HG03571 (cell line): ENCODE data around the gene CCDC148.

Experiments
- ATAC-seq: cut with Tn5 transposase; IDR thresholded peaks from one replicate; pipeline ENCODE4 v1.9.1; 2021; ENCODE audit not compliant: unreplicated experiment

The CCDC148 gene

DNA sequence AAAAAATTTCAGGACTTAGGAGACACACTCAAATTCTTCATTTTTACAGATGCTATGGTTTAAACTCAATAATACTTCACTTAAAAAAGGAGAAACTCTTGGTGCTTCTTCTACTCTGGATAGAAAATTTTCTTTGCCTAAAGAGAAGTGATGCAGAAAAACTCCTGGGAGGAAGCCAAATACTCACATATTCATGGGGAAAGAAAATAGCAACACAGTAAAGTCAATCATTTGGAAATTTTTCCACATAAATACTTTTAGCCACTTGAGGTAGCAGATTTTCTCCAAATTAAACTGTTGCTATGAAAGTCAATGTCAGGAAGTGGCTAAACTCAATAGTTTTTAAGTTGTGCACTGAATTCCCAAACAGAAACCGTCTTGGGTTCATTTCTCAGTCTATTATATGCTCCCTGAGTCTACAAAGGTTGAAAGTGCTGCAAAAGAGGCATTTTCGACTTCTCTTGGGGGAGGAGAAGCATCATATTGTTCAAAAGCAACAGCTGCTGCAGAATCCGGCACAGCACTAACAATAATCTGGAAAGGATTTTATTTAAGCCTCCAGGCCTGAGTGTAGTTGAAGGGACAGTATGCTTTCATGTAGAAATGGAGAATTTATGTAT is 273.8 kb downstream of the CCDC148 start:
- no peak for ATAC-seq

DNA sequence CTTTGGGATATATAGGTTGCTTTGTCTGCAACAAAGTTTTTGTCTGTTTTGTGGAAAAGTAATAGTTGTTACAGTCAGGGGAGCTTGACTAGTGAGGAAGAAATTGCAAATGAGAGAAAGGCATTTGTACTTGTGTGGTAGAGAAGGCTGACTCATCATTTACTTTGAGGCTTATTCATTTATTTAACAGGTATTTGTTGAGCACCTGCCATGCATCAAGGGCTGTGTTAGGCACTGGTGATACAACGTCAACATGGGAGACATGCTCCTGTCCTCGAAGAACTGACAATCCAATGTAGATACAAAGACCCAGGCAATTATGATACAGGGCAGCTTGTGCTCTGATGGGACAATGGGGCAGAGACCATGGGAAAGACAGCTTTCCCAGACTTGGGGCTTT is 275.4 kb downstream of the CCDC148 start:
- no peak for ATAC-seq

DNA sequence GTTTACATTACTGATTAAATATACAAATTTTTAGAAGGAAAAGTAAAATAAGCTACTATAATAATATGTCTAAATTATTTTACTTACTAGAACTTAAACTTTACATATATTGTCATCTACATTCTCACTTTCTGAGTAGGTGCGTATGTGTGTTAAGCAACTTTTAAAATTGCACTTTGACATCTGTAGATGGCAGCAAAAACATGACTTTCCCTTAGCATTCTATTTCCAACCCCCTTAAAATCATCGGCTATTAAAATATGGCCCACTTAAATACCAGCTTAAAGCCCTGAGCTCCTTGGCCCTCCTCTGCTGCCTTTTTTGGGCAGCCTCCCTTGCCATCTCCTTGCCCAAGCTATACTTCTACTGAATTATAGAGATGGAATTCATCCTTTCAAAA is 276.9 kb downstream of the CCDC148 start:
- ATAC-seq: no peak

DNA sequence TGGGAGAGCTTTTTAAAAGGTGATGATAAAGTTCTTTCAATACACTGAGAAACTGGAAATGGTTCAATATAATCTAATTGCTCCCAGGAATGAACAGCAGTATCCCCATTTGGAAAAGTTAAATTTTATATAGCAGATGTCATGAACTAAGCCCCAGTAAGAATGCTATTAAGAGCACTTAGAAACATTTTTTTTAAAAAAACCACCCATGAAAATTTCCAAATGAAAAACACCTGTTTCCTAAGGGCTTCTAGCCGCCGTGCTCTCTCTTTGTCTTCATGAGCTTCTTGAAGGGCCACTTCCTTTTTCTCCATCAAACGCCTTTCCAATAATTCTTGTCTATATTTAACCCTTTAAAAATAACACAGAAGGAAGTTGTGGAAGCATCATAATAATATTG is 277.9 kb downstream of the CCDC148 start:
- ATAC-seq: no peak

DNA sequence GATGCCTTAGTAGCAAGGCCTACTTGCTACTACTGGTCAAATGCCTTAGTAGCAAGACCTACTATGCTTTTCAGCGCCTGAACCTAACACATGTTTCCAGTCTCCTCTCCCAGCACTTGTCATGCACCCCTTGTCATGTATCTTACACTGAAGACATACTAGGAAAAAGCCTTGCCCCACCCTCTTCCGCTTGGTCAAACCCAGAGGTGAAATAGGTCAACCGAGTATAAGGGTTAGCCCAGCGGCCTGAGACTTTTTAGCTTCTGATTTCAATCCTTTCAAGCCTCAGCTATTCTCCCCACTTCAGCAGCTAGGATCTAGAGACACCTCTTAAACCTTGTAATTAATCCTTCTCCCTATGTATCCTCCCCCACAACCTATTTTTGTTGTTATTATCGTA is 281.6 kb downstream of the CCDC148 start:
- ATAC-seq: no peak

DNA sequence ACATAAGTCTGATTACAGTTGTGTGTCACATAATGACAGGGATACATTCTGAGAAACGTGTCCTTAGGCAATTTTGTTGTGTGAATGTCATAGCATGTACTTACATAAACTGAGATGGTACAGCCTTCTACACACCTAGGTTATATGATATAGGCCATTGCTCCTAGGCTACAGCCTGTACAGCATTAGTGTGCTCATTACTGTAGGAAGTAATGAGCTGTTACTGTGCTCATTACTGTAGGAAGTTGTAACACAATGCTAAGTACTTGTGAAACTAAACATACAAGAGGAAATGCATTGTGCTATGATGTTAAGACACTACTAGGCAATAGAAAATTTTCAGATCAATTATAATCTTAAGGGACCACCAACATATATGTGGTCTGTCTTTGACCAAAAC is 282.1 kb downstream of the CCDC148 start:
- ATAC-seq: no peak

DNA sequence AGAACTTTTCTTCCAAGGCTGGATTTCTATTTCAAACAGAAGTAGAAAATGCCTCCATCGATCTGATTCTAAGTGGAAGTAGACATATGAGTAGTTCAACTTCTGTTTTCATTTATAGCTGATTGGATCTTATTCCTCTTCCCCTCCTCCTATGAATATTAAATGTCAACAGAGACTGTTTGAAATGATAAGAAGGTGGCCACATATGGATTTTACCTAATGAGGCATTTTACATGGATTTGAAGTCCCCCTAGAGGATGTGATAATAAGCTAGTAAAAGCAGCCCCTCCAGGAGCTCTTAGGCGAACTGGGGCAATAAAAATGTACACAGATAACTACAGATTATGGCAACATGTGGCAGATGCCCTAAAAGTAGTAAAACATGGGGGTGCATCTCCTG is 283.8 kb downstream of the CCDC148 start:
- no peak for ATAC-seq

DNA sequence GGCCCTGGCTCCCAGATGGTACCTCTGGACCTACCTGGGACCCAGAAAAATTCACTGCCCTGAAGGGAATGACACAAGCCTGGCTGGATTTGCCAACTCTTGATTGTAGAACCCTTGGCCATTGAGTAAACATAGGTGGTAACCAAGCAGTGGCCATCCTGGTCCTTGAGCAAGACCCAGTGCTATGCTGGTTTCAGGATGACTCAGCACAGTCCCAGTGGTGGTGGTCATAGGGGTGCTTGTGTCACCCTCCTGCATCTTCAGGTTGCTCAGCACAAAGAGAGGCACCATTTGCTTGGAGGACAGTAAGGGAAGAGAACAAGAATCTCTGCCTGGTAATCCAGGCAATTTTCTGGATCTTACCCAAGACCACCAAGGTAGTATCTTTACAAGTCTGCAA is 302.0 kb downstream of the CCDC148 start:
- ATAC-seq: no peak

DNA sequence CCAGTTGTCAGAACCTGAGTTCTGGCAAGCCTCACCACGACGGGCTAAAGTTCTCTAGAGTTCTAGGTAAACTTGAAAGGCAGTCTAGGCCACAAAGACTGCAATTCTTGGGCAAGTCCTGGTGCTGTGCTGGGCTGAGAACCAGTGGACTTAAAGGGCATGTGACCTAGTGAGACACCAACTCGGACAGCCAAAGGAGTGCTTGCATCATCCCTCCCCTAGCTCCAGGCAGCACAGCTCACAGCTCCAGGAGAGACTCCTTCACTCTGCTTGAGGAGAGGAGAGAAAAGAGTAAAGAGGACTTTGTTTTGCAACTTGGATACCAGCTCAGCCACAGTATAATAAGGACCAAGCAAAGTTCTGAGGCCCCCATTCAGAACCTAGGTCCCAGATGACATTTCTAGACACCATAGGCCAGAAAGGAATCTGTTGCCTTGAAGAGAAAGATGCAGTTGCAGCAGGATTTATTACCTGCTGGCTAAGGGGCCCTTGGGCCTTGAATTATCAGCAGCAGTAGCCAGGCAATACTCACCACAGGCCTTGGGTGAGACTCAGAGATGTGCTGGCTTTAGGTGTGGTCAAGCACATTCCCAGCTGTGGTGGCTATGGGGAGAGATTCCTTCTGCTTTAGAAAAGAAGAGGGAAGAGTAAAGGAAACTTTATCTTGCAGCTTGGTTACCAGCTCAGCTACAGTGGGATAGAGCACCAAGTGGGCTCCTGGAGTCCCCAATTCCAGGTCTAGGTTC is 303.1 kb downstream of the CCDC148 start:
- no peak for ATAC-seq

DNA sequence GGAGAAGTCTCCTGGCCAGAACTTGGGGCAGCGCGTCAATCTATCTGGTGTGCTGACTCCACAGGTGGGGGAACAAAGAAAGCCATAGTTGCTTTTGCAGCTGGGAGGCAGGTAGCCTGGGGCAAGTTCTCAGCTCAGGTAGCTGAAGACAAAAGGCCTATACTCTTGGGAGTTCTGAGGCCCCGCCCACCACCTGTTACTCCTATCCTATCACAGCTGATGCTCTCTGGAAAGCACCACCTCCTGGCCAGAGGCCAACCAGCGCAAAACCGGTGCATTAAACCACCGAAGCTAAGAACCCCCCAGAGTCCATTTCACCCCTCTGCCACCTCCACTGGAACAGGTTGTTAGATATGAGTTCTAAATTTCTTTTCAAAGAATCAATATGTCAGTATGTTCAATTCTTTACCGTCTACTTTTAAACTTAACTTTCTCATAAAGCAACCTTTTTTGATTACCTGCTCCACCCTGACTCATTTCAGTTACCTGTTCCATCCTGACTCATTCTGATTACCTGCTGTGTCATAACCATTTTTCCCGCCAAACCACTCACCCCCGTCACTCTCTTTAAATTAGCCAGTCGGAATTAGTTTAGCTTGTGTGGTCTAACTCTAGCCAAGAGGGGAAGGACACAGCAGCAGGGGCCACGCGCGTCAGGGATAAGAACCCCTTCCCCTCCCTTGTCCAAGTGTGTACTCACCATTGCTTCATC is 311.5 kb downstream of the CCDC148 start:
- ATAC-seq: no peak

DNA sequence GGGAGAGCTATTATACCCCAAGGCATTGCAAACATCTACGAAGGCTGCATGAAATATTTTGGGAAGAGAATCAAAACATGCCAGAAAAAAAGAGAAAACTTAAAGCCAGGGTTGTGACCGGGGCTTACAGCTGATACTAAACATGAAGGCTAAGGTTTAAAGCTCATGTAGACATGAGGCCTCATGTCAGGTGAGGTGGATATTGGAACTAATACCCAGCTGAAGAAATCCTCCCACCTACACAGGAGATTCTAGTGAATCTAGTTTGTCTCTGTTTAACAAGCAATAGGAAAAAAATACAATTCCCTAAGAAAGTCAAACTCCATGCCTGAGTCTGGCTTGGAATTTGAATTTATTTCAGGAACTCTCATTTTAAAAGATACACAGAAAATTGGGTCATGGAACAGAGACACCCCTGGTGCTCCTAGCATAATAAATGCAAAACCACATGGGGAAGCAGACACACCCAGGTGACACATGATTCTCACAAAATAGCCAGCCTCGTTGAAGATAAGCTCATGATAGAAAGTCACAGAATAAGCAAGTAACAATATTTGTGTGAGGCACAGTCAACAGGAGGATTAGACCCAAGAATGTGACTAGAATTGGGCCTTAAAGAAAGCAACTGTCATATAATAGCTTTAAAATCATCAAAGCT is 312.7 kb downstream of the CCDC148 start:
- no peak for ATAC-seq

DNA sequence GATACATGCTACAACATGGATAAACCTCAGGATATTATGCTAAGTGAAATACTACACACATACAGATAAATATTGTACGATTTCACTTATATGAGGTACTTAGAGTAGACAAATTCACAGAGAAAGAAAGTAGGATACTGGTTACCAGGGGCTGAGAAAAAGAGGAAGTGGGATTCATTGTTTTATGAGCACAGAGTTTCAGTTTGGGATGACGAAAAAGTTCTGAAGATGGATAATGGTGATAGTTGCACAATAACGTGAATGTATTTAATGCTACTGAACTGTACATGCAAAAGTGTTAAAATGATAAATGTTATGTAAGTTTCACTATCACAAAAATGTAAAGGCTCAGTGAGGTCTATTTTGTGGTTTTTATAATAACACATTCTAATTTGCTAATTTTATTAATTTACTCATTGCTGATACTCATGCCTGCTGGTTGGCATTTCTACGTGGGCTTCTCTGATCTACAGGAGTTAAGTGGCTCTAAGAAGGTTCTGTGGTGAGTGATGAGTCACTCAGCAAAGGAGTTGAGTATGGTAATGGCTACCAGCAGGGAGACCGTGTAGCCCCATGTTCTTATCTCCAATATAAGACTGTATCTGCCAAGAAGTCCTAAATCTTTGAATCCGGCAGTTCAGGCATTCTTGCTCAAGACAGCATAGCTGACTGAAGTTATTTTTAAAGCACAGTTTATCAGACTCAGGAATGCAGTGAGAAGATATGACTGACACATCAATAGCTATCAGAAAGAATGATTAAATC is 313.8 kb downstream of the CCDC148 start:
- ATAC-seq: no peak

DNA sequence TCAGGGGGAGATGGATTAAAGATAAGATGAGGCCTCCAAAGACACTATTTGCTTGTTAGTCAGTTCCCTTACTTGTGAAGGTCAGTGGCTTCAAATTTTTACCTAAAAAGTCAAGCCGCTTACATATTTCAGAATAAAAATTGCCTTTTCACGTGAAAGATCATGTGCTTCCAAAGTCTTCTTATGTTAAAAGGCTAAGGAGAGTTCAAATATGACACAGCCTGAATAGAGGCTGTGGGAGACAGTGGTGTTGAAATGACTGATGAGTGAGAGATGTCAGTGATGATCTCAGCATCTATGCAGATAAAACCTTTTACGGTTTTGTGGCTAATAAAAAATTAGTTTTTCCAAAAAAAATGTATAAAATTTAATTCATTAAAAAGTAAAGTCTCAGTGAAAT is 314.4 kb downstream of the CCDC148 start:
- ATAC-seq: no peak

DNA sequence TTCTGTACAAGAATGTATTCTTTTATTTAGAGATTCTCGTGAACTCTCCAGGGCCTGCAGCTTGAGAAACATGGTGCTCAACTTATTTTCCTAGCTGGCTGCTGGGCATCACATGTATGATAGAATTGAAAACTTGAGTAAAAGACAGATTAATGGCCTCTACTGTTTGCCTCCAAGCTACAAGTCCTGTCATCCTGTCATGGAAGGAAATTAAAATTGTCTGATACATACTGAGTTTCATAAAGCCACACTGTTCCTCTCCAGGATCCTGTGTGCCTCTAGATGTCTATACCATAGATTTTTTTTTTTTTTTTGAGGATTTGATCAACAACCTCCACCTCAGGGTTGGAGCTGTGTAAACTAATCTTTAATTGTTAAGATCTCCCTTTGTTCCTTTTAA is 316.4 kb downstream of the CCDC148 start:
- ATAC-seq: no peak

DNA sequence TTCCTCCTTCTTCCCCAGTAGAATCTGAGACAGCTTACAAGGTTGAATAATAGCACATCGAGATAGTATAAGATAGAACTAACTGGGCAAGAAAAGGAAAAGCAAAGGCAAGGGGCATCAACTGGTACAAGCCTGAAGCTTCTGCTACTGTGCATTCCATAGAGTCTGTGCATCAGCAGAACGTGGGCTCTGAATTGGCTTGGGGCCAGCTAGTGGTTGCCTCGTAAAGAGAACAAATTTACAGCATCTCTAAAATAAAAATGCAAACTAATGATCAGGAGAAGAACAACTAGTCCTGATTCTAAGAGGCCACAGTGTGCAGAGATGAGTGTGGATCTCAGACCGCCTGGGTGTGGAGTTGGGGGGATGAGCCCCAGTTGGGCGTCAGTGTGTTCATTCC is 318.3 kb downstream of the CCDC148 start:
- no peak for ATAC-seq

DNA sequence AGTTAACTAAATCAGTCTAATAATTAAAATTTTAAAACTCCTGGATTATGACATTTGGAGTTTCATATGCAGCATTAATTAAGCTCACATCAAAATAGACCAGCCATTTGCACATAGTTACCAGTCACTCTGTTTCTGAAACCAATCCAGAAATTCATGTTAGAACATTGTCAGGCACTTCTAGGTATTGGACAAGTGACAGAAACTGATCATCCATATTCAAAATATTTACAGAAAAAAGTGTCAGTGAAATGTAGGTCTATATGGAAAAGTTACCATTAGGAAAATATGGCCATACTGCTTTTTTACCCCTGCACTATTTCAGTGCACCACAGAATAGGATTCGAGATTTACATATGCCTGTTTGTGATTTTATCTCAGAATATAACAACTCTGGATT is 321.5 kb downstream of the CCDC148 start:
- no peak for ATAC-seq

DNA sequence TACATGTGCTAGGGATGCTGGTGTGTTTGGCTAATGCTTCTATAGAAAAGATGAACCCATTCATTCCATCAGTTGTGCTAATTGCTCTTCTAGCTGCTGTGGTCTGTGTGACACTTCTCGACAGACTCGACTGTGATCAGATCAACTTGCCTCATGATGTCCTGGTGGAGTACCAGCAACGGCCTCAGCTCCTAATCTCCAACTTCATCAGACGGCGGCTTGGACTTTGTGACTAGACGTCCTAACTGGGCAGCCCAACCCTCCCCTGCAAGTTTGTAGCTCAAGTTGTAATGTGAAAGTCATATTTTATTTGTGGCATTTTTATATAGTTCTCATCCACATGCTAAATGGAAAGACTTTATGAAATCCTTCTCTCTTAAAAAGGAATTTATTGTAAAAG is 321.9 kb downstream of the CCDC148 start:
- ATAC-seq: no peak

DNA sequence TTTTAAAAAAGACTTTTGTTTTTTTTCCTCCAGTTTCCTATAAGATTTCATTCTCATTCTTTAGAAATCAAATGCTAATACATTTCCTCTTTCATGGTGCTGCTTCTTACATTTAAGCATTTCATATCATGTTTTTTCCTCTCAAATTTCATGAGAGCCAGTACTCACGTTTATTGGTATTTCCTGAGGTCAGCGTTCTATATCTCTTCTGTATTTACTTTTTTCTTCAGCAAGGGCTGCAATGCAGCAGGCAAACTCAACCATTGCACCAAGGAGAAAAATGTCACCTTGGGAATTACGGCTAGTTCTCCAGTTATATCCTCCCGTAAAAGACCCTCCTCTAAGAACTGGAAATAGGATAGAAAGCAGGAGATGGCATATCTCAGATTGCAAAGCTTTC is 322.5 kb downstream of the CCDC148 start:
- no peak for ATAC-seq

DNA sequence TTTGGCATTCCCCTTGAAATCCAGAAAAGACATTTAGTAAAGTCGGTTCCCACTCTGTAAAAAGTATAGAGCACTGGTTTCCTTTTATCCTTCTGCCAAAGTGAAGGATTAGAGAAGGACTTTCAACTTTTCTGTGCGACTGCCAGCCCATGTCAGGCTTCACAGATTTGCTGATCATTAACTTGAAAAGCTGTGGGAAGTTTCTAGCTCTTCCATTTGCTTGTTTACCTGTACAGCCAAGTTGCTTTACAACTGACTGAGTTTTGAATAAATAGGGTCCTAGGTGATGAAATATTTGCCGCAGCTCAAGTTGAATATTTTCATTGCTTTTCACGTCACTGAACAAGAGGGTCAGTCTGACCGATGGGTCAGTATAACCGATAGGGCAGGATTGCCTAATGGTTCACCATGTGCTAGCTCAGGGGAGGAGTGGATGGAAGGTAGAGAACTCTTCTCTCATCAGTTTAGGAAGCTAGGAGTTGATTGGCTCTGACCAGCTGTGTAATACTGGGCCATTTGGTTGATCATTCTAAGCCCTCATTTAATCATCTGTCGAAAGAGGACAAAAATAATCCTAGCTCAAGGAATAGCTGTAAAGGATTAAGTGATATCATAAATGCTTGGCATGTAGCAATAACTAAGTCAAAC is 324.5 kb downstream of the CCDC148 start:
- ATAC-seq: no peak

DNA sequence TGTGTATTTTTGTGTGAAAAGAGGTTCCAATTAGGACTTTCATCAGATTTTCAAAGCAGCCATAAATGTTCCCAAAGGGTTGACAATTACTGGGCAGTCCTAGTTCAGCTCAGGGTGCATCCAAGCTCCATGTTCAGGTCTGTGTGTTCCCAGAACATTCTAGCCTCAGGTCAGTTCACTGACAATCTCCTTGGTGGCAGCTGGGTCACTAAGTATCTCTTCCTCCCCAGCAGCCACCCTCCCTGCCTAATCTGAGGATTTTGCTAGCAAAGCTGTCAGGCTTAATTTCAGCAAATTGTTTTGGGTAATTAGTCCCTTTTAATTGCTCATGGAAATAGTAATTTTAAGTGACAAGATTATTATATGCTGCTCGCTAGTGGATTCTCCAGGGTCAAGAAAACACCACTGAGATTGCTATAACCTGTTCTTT is 325.1 kb downstream of the CCDC148 start:
- ATAC-seq: no peak
